Measurements from ENCODE around the gene CDKN2AIPNL.
"Not testable (repeated sequence)": the region's sequence is repeated elsewhere in the genome, so short reads cannot be mapped to it uniquely, and the experiment has no call there.

The CDKN2AIPNL gene

GRCh38 chr5:134397196-134397595 is 14.5 kb downstream of the CDKN2AIPNL start:
- DNase-seq (ENCODE audit: low spot score): no peak

- no peak for DNase-seq (ENCODE audit: low spot score)
These were observed 15.4 kb downstream of the CDKN2AIPNL start for GRCh38 chr5:134396274-134396673.

GRCh38 chr5:134394932-134395331 is 16.7 kb downstream of the CDKN2AIPNL start:
- DNase-seq (ENCODE audit: low spot score): no peak

- no peak for DNase-seq (ENCODE audit: low spot score)
These were observed 19.4 kb downstream of the CDKN2AIPNL start for GRCh38 chr5:134392301-134392700.

GRCh38 chr5:134387443-134387842 is 24.2 kb downstream of the CDKN2AIPNL start:
- no peak for DNase-seq (ENCODE audit: low spot score)

- no peak for DNase-seq (ENCODE audit: low spot score)
These were observed 27.5 kb downstream of the CDKN2AIPNL start for GRCh38 chr5:134383980-134384697.

GRCh38 chr5:134382204-134382603 is 29.5 kb downstream of the CDKN2AIPNL start:
- not testable (repeated sequence) for DNase-seq (ENCODE audit: low spot score)

GRCh38 chr5:134380346-134380745 is 31.3 kb downstream of the CDKN2AIPNL start:
- no peak for DNase-seq (ENCODE audit: low spot score)

- no peak for DNase-seq (ENCODE audit: low spot score)
These were observed 37.4 kb downstream of the CDKN2AIPNL start for GRCh38 chr5:134374232-134374631.

GRCh38 chr5:134373633-134374032 is 38.0 kb downstream of the CDKN2AIPNL start:
- DNase-seq (ENCODE audit: low spot score): not testable (repeated sequence)

- peak; percentile 74 for DNase-seq (ENCODE audit: low spot score)
These were observed 39.8 kb downstream of the CDKN2AIPNL start for GRCh38 chr5:134371834-134372340.

GRCh38 chr5:134370871-134371833 is 40.5 kb downstream of the CDKN2AIPNL start, which contains the start of gene UBE2B:
Gene UBE2B, plus strand, starts transcription at chr5:134371569. Its CDS starts 27 bp downstream, at chr5:134371596.
- peak; percentile 100 for DNase-seq (ENCODE audit: low spot score)

- peak; percentile 73 for DNase-seq (ENCODE audit: low spot score)
These were observed 41.3 kb downstream of the CDKN2AIPNL start for GRCh38 chr5:134370311-134370870.

GRCh38 chr5:134365604-134366003 is 46.1 kb downstream of the CDKN2AIPNL start:
- DNase-seq (ENCODE audit: low spot score): no peak

- no peak for DNase-seq (ENCODE audit: low spot score)
These were observed 56.0 kb downstream of the CDKN2AIPNL start for GRCh38 chr5:134355681-134356080.
